Measurements from ENCODE around the gene ARHGAP40. TPM values are rescaled to one million over a fixed set of nuclear protein-coding genes. Genes with fewer than 3 reads are reported as not detected.

Gene ARHGAP40
- total and polyA plus RNA-seq, 9 of the 15 experiments (the other 6 are each of a cell fraction or from before 2014, with no cell fraction given): not detected

DNA sequence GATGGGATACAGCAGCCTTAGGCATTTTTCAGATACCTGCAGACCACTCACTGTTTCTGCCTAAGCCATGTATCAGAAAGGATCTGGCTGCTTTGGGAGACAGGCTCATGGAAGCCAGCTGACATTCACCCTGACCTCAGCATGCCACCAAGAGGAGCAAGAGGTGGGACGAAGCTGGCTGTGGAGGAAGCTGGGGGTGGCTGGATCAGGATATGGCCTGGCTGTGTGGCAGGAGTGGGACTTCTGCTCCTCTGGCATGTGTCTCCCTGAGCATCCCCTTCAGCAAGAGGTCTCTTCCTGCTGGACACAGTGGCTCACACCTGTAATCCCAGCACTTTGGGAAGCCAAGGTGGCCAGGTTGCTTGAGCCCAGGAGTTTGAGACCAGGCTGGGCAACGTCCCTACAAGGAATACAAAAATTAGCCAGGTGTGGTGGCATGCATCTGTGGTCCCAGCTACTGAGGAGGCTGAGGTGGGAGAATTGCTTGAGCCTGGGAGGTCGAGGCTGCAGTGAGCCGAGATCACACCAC lies 19.7 kb upstream of the ARHGAP40 start:
- intact Hi-C loops (cut with micrococcal nuclease): no loop called here
- ATAC-seq (no peak), DNase-seq (ENCODE audit: extremely low read depth in 1 of 4, low spot score in 3 of 4) (no peak), FAIRE-seq (no peak)
- H3K9me1 ChIP-seq (ENCODE audit: control insufficient read depth, insufficient read depth, low read length): no peaks in the 10 kb centered on the region
- in situ Hi-C loops (cut with MboI): no loop called here
- ChIA-PET CTCF (ENCODE audit: low intra/inter-chr PET ratio) (no interaction called here), POLR2A (interaction anchor here (0.6 to 1.7 kb wide), 4 partner anchors 9 to 383 kb away, joined by 3 to 7 read pairs (median 3); no protein-coding TSS in a partner anchor)
- H3K9ac ChIP-seq (ENCODE audit: insufficient read depth in 1 of 2, low read depth in 2 of 2, low read length in 2 of 2): no peak overlapping the region
- no peaks in the 10 kb centered on the region for H4K20me1 ChIP-seq (replicated peaks; ENCODE audit: control insufficient read depth, insufficient read depth, low read length)
- H3K27me3 ChIP-seq (ENCODE audit: control insufficient read depth in 2 of 2, insufficient read depth in 2 of 2, low read length in 2 of 2): peaks cover 31 to 55% of the 10 kb centered on the region in 2 experiments
- no peaks in the 10 kb centered on the region for H3K9me3 ChIP-seq (replicated peaks; ENCODE audit: control insufficient read depth, insufficient read depth, low read depth, low read length)
- H3K4me2 ChIP-seq (ENCODE audit: insufficient read depth, low read length): no peak overlapping the region
- WGBS (ENCODE audit: insufficient coverage, low coverage, missing lambda C conversion rate): 3% methylated on average over 4 of the region's 4 CpGs
- H2AFZ ChIP-seq (ENCODE audit: low read depth, low read length): no peak overlapping the region
- H3K79me2 ChIP-seq (ENCODE audit: control insufficient read depth, insufficient read depth, low read length): no peaks in the 10 kb centered on the region
- no TSS peak for BruUV-seq (replicated peaks)
- H3K4me1 ChIP-seq (replicated peaks in 1 of 2; ENCODE audit: control insufficient read depth in 2 of 2, insufficient read depth in 2 of 2, low read length in 2 of 2): peaks cover 0 to 3% of the 10 kb centered on the region in 2 experiments; a peak in 1 of 5 replicates
- H3K4me3 ChIP-seq: no peak overlapping the region
- no peak overlapping the region for H3K27ac ChIP-seq (ENCODE audit: extremely low read depth, low read depth, low read length)
- H3K36me3 ChIP-seq (ENCODE audit: control insufficient read depth, insufficient read depth, low read length): no peaks in the 10 kb centered on the region
- TF ChIP-seq, protein P1, sequence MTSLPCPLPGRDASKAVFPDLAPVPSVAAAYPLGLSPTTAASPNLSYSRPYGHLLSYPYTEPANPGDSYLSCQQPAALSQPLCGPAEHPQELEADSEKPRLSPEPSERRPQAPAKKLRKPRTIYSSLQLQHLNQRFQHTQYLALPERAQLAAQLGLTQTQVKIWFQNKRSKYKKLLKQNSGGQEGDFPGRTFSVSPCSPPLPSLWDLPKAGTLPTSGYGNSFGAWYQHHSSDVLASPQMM (CRISPR knock-in tag; IDR thresholded peaks at IDR 0.05): no peak
- TF ChIP-seq NR2F6 (CRISPR knock-in tag; IDR thresholded peaks at IDR 0.05) (no peak), SMC3 (conservative IDR thresholded peaks at IDR 0.05; ENCODE audit: insufficient read depth, low read depth, low read length) (no peak), TAF7 (tag; IDR thresholded peaks at IDR 0.05) (no peak), ZNF263 (CRISPR knock-in tag; IDR thresholded peaks at IDR 0.05; ENCODE audit: borderline replicate concordance) (no peak), POLR2AphosphoS2 (IDR thresholded peaks at IDR 0.05; ENCODE audit: low read length) (no peak)
- TF ChIP-seq, protein P2, sequence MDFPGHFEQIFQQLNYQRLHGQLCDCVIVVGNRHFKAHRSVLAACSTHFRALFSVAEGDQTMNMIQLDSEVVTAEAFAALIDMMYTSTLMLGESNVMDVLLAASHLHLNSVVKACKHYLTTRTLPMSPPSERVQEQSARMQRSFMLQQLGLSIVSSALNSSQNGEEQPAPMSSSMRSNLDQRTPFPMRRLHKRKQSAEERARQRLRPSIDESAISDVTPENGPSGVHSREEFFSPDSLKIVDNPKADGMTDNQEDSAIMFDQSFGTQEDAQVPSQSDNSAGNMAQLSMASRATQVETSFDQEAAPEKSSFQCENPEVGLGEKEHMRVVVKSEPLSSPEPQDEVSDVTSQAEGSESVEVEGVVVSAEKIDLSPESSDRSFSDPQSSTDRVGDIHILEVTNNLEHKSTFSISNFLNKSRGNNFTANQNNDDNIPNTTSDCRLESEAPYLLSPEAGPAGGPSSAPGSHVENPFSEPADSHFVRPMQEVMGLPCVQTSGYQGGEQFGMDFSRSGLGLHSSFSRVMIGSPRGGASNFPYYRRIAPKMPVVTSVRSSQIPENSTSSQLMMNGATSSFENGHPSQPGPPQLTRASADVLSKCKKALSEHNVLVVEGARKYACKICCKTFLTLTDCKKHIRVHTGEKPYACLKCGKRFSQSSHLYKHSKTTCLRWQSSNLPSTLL (IDR thresholded peaks at IDR 0.05): no peak
- TF ChIP-seq, protein P3, sequence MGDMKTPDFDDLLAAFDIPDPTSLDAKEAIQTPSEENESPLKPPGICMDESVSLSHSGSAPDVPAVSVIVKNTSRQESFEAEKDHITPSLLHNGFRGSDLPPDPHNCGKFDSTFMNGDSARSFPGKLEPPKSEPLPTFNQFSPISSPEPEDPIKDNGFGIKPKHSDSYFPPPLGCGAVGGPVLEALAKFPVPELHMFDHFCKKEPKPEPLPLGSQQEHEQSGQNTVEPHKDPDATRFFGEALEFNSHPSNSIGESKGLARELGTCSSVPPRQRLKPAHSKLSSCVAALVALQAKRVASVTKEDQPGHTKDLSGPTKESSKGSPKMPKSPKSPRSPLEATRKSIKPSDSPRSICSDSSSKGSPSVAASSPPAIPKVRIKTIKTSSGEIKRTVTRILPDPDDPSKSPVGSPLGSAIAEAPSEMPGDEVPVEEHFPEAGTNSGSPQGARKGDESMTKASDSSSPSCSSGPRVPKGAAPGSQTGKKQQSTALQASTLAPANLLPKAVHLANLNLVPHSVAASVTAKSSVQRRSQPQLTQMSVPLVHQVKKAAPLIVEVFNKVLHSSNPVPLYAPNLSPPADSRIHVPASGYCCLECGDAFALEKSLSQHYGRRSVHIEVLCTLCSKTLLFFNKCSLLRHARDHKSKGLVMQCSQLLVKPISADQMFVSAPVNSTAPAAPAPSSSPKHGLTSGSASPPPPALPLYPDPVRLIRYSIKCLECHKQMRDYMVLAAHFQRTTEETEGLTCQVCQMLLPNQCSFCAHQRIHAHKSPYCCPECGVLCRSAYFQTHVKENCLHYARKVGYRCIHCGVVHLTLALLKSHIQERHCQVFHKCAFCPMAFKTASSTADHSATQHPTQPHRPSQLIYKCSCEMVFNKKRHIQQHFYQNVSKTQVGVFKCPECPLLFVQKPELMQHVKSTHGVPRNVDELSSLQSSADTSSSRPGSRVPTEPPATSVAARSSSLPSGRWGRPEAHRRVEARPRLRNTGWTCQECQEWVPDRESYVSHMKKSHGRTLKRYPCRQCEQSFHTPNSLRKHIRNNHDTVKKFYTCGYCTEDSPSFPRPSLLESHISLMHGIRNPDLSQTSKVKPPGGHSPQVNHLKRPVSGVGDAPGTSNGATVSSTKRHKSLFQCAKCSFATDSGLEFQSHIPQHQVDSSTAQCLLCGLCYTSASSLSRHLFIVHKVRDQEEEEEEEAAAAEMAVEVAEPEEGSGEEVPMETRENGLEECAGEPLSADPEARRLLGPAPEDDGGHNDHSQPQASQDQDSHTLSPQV (IDR thresholded peaks at IDR 0.05): no peak
- TF ChIP-seq, protein P4, sequence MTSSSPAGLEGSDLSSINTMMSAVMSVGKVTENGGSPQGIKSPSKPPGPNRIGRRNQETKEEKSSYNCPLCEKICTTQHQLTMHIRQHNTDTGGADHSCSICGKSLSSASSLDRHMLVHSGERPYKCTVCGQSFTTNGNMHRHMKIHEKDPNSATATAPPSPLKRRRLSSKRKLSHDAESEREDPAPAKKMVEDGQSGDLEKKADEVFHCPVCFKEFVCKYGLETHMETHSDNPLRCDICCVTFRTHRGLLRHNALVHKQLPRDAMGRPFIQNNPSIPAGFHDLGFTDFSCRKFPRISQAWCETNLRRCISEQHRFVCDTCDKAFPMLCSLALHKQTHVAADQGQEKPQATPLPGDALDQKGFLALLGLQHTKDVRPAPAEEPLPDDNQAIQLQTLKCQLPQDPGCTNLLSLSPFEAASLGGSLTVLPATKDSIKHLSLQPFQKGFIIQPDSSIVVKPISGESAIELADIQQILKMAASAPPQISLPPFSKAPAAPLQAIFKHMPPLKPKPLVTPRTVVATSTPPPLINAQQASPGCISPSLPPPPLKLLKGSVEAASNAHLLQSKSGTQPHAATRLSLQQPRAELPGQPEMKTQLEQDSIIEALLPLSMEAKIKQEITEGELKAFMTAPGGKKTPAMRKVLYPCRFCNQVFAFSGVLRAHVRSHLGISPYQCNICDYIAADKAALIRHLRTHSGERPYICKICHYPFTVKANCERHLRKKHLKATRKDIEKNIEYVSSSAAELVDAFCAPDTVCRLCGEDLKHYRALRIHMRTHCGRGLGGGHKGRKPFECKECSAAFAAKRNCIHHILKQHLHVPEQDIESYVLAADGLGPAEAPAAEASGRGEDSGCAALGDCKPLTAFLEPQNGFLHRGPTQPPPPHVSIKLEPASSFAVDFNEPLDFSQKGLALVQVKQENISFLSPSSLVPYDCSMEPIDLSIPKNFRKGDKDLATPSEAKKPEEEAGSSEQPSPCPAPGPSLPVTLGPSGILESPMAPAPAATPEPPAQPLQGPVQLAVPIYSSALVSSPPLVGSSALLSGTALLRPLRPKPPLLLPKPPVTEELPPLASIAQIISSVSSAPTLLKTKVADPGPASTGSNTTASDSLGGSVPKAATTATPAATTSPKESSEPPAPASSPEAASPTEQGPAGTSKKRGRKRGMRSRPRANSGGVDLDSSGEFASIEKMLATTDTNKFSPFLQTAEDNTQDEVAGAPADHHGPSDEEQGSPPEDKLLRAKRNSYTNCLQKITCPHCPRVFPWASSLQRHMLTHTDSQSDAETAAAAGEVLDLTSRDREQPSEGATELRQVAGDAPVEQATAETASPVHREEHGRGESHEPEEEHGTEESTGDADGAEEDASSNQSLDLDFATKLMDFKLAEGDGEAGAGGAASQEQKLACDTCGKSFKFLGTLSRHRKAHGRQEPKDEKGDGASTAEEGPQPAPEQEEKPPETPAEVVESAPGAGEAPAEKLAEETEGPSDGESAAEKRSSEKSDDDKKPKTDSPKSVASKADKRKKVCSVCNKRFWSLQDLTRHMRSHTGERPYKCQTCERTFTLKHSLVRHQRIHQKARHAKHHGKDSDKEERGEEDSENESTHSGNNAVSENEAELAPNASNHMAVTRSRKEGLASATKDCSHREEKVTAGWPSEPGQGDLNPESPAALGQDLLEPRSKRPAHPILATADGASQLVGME (CRISPR knock-in tag; IDR thresholded peaks at IDR 0.05): no peak

Measured in K562 (cell line).